ENCODE measurements around the gene TEX28. TPM values are rescaled to one million over a fixed set of nuclear protein-coding genes. Genes with fewer than 3 reads are reported as not detected.

TEX28 gene
- total RNA-seq, 1 donor from 2014 or later, result not detected

- CTCF ChIA-PET, result no interaction called here
- POLR2A ChIA-PET, result interaction anchor here (1.5 kb wide), 2 partner anchors 38 to 64 kb away, joined by 3 to 4 read pairs; no protein-coding TSS in a partner anchor
- Mint-ChIP-seq H3K9me3 (no peaks in the 10 kb centered on the region), H3K4me1 (peaks cover 32% of the 10 kb centered on the region), H3K36me3 (ENCODE audit: low read depth) (no peaks in the 10 kb centered on the region), H3K4me3 (no peak overlapping the region), H3K27me3 (no peaks in the 10 kb centered on the region), H3K27ac (peak overlapping the region; percentile 93)
- no peak for TF ChIP-seq CTCF (IDR thresholded peaks at IDR 0.05)
- no peak for DNase-seq
- intact Hi-C loops (cut with micrococcal nuclease), result no loop called here
- no peak for ATAC-seq (ENCODE audit: low read depth)
Measured at GRCh38 chrX:154333116-154333515, 38.2 kb upstream of the TEX28 start.

DNA sequence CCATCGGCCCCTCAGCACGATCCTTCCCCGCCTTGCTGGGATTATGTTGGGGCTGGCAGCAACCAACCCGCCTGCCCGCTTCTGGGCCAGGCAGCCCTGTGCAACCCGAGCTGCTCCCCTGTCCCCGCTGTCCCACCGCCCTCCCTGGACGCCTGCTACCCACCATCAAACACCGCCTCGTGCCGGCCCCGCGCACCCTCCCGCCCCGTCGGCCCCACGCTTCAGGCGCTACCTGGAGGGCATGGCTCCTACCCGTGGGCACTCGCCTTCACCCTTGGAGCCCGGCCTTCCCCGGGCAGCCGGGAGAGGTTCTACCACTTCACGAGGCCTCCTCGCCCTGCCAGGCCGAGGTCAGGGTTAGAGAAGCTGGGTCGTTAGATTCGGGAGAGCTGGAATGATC, 37.6 kb upstream of the TEX28 start:
- Mint-ChIP-seq H3K4me1 (peaks cover 35% of the 10 kb centered on the region), H3K27me3 (no peaks in the 10 kb centered on the region), H3K36me3 (ENCODE audit: low read depth) (no peaks in the 10 kb centered on the region), H3K27ac (no peak overlapping the region), H3K9me3 (no peaks in the 10 kb centered on the region), H3K4me3 (no peak overlapping the region)
- intact Hi-C loops (cut with micrococcal nuclease), result no loop called here
- CTCF ChIA-PET, result no interaction called here
- TF ChIP-seq CTCF (IDR thresholded peaks at IDR 0.05), result no peak
- ATAC-seq (ENCODE audit: low read depth) (no peak), DNase-seq (no peak)
- POLR2A ChIA-PET, result no interaction called here

- no peak for ATAC-seq (ENCODE audit: low read depth)
- ChIA-PET CTCF (no interaction called here), POLR2A (no interaction called here)
- no peak overlapping the region for H3K4me3 Mint-ChIP-seq
- DNase-seq, result no peak
- H3K27ac Mint-ChIP-seq, result no peak overlapping the region
- no peaks in the 10 kb centered on the region for H3K36me3 Mint-ChIP-seq (ENCODE audit: low read depth)
- intact Hi-C loops (cut with micrococcal nuclease), result loop anchor here (1.0 kb wide), 1 partner anchor 8 kb away; no protein-coding TSS in a partner anchor
- peaks cover 38% of the 10 kb centered on the region for H3K4me1 Mint-ChIP-seq
- H3K9me3 Mint-ChIP-seq, result no peaks in the 10 kb centered on the region
- no peak for TF ChIP-seq CTCF (IDR thresholded peaks at IDR 0.05)
- H3K27me3 Mint-ChIP-seq, result no peaks in the 10 kb centered on the region
Measured at GRCh38 chrX:154329294-154329693, 34.4 kb upstream of the TEX28 start.

DNA sequence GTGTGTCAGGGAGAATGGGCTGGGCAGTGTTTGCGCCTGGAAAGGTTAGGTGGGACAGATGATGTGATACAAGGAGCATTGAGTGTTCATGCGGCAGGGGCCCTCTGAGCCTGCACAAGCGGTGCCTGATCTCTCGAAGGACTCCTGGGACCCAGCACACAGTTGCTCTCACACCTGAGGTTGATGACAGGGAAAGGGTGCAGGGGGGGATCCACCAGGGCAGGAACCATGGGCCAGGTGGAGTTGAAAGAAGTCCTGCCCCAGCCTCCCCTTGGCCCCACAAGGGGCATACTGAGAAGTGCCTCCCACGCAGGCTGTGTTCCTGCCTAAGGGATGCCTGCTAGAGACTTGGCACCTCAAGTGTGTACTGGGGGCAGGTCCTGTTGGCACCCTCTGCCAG, 33.7 kb upstream of the TEX28 start:
- ChIA-PET POLR2A (interaction anchor here (0.6 kb wide), 1 partner anchor 217 kb away, joined by 10 read pairs; no protein-coding TSS in a partner anchor), CTCF (no interaction called here)
- no peaks in the 10 kb centered on the region for H3K27me3 Mint-ChIP-seq
- H3K9me3 Mint-ChIP-seq, result no peaks in the 10 kb centered on the region
- H3K4me1 Mint-ChIP-seq, result peaks cover 32% of the 10 kb centered on the region
- H3K4me3 Mint-ChIP-seq, result no peak overlapping the region
- DNase-seq (no peak), ATAC-seq (ENCODE audit: low read depth) (no peak)
- H3K27ac Mint-ChIP-seq, result no peak overlapping the region
- intact Hi-C loops (cut with micrococcal nuclease), result loop anchor here (1.0 kb wide), 1 partner anchor 7 kb away; no protein-coding TSS in a partner anchor
- TF ChIP-seq CTCF (IDR thresholded peaks at IDR 0.05), result no peak
- no peaks in the 10 kb centered on the region for H3K36me3 Mint-ChIP-seq (ENCODE audit: low read depth)

DNA sequence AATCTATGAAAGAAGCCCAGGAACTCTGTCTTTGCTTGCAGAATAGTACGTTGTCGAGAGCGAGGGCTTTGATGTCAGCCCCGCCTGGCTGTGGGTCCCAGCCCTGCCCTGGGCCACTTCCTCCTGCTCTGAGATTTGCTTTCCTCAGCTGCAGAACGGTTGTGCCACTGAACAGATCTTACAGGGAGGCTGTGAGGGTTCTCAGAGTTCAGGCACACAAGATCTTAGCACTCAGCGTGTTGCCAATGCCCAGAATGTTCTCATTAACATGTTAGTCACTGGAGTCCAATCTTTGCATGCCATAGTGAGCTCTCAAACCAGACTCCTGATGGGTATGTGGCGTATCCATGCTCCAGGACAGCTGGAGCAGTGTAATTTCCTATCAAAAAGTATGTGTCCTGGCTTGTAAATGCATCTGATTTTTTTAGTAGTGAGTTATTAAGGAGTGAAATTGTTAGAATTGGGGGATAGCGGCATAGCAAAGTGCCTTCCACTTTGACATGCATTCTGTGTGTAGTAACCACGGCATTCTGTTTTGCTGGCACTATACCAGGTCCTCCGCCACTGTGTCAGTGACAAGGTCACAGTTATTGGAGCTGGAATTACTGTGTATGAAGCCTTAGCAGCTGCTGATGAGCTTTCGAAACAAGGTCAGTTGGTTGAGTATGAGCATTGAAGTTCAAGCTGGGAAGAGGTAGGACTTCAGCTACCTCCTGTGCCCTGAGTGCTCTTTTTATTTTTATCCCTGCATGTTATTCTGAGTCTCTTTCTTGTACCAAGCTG, 32.3 kb upstream of the TEX28 start:
- Mint-ChIP-seq H3K9me3 (no peaks in the 10 kb centered on the region), H3K4me3 (no peak overlapping the region), H3K4me1 (peaks cover 36% of the 10 kb centered on the region), H3K27ac (peak overlapping the region; percentile 41), H3K36me3 (ENCODE audit: low read depth) (no peaks in the 10 kb centered on the region), H3K27me3 (no peaks in the 10 kb centered on the region)
- POLR2A ChIA-PET, result interaction anchor here (1.0 kb wide), 2 partner anchors 8 to 44 kb away, joined by 4 to 9 read pairs; no protein-coding TSS in a partner anchor
- peak; percentile 71 for ATAC-seq (ENCODE audit: low read depth)
- intact Hi-C loops (cut with micrococcal nuclease), result no loop called here
- CTCF ChIA-PET, result interaction anchor here (1.3 kb wide), 1 partner anchor 21 kb away, joined by 3 read pairs; no protein-coding TSS in a partner anchor
- TF ChIP-seq CTCF (IDR thresholded peaks at IDR 0.05), result no peak
- no peak for DNase-seq
